ENCODE measurements around the gene FAM221B. TPM values are rescaled to one million over a fixed set of nuclear protein-coding genes. Genes with fewer than 3 reads are reported as not detected.

The FAM221B gene
- total RNA-seq, 4 donors from 2014 or later: not detected

GRCh38 chr9:35813434-35814105 lies 15.0 kb downstream of the FAM221B start:
- Histone ChIP-seq H3K27me3 (no peaks in the 10 kb centered on the region), H3K36me3 (peaks cover 0 to 16% (median 0%) of the 10 kb centered on the region in 3 donors), H3K4me1 (peaks cover 11 to 49% (median 28%) of the 10 kb centered on the region in 3 donors), H3K4me3 (peak overlapping the region in 1 of 4 donors; percentile 94), H3K27ac (peak overlapping the region; percentile 92 to 99 (median 98)), H3K9me3 (no peaks in the 10 kb centered on the region)
- peak in 2 of 6 experiments; percentile 11 to 36 for TF ChIP-seq CTCF (IDR thresholded peaks at IDR 0.05)
- no peak for TF ChIP-seq POLR2A (IDR thresholded peaks at IDR 0.05)
- intact Hi-C loops (cut with DNase I): no loop called here
- DNase-seq: no peak
- 76 to 94% methylated on average over 6 to 9 of the region's 10 CpGs for WGBS, 2 donors

- peaks cover 11 to 49% (median 28%) of the 10 kb centered on the region in 3 donors for H3K4me1 ChIP-seq
- no peaks in the 10 kb centered on the region for H3K27me3 ChIP-seq
- no peaks in the 10 kb centered on the region for H3K9me3 ChIP-seq
- H3K27ac ChIP-seq: peak within 1 kb of the TSS; percentile 45 to 99 (median 85)
- H3K36me3 ChIP-seq: peaks cover 0 to 18% (median 0%) of the 10 kb centered on the region in 3 donors
- DNase-seq: peak; percentile 82
- 3% methylated on average over 12 to 13 of the region's 28 CpGs for WGBS, 2 donors
- TF ChIP-seq CTCF (IDR thresholded peaks at IDR 0.05) (peak in 1 of 6 experiments; percentile 29), POLR2A (IDR thresholded peaks at IDR 0.05) (no peak)
- intact Hi-C loops (cut with DNase I): no loop called here
- H3K4me3 ChIP-seq: peak within 1 kb of the TSS; percentile 20 to 66 (median 52)
Observed at GRCh38 chr9:35812025-35812602, 16.4 kb downstream of the FAM221B start, which contains the start of gene SPAG8. Gene SPAG8, minus strand, starts transcription at chr9:35812262. Its CDS starts 115 bp downstream, at chr9:35812147.

GRCh38 chr9:35811381-35812024 lies 17.0 kb downstream of the FAM221B start:
- H3K27me3 ChIP-seq: no peaks in the 10 kb centered on the region
- intact Hi-C loops (cut with DNase I): no loop called here
- H3K4me3 ChIP-seq: peak overlapping the region; percentile 20 to 66 (median 52)
- peak overlapping the region in 3 of 4 donors; percentile 72 to 82 (median 75) for H3K27ac ChIP-seq
- DNase-seq: no peak
- peaks cover 11 to 44% (median 28%) of the 10 kb centered on the region in 3 donors for H3K4me1 ChIP-seq
- H3K9me3 ChIP-seq: no peaks in the 10 kb centered on the region
- 13 to 17% methylated on average over 12 of the region's 12 CpGs for whole genome bisulfite sequencing, 2 donors
- peaks cover 0 to 24% (median 0%) of the 10 kb centered on the region in 3 donors for H3K36me3 ChIP-seq
- TF ChIP-seq CTCF (IDR thresholded peaks at IDR 0.05) (no peak), POLR2A (IDR thresholded peaks at IDR 0.05) (no peak)

- intact Hi-C loops (cut with DNase I): no loop called here
- no peaks in the 10 kb centered on the region for H3K9me3 ChIP-seq
- TF ChIP-seq CTCF (IDR thresholded peaks at IDR 0.05): no peak
- no peak overlapping the region for H3K27ac ChIP-seq
- H3K4me1 ChIP-seq: peaks cover 11 to 37% (median 28%) of the 10 kb centered on the region in 3 donors
- no peaks in the 10 kb centered on the region for H3K27me3 ChIP-seq
- 94% methylated on average over 6 of the region's 7 CpGs; no CpG with 5 or more reads in 1 of the 2 donors for WGBS, 2 donors
- H3K36me3 ChIP-seq: peaks cover 0 to 38% (median 0%) of the 10 kb centered on the region in 3 donors
- no peak for DNase-seq
- no peak overlapping the region for H3K4me3 ChIP-seq
Observed at GRCh38 chr9:35810122-35810521, 18.4 kb downstream of the FAM221B start.

- Histone ChIP-seq H3K27ac (no peak overlapping the region), H3K27me3 (no peaks in the 10 kb centered on the region), H3K4me1 (peaks cover 5 to 24% (median 20%) of the 10 kb centered on the region in 3 donors), H3K9me3 (no peaks in the 10 kb centered on the region), H3K4me3 (no peak overlapping the region), H3K36me3 (peaks cover 0 to 39% (median 0%) of the 10 kb centered on the region in 3 donors)
- no peak for DNase-seq
- intact Hi-C loops (cut with DNase I): no loop called here
- TF ChIP-seq POLR2A (IDR thresholded peaks at IDR 0.05) (no peak), CTCF (IDR thresholded peaks at IDR 0.05) (no peak)
- 90% methylated on average over 9 of the region's 9 CpGs for WGBS, 2 donors
Observed at GRCh38 chr9:35808433-35808832, 20.1 kb downstream of the FAM221B start.
